AG09319 (cell line): ENCODE results near the gene ADCY5.

Experiments used
- DNase-seq: peaks from one replicate; pipeline ENCODE4 v3.0.0-alpha.2; 2010; ENCODE audit warnings: low read depth; ENCODE audit errors: extremely low read depth
- TF ChIP-seq, protein P1 (sequence below): IDR thresholded peaks from 2 replicates; pipeline ENCODE4 v1.5.1; 2011; ENCODE audit warnings: low read depth, mild to moderate bottlenecking, inconsistent platforms, low read length, moderate library complexity

The ADCY5 gene

DNA sequence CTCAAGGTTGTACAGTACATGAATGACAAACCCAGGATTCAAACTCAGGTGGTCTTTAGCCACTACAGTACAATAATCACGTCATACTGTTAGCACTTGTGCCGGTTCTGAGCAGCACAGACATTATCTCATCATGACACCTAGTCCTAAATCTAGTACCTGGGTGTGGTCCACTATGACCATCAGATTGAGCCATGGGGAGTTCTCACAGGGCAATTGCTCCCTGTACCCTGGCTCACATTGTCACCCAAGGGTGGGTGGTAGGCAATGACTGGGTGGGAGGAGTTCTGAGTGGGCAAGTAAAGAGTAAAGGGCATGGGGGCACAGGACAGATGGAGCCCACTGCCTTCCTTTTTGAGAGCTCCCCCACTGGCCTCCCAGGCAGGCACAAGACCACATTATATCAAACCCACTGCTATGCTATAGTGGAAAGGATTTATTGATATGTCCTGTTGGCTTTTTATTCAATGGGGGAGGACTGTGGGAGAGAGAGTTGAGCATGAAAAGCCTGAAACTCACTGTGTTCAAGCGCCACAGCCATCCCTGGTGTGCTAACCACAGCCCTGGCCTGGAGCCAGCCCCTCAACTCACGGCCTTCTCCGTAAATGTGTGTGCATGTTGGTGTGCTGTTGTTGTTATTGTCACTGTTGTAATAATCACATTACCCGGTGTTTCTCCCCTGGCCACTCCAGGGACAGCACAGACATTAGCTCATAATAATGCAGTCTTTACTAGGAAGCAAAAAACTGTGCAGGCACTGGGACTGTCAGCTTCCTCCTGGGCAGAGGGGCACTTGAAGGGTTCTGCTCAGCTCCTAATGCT lies 27.3 kb downstream of the ADCY5 start:
- DNase-seq = no peak
- TF ChIP-seq, protein P1, sequence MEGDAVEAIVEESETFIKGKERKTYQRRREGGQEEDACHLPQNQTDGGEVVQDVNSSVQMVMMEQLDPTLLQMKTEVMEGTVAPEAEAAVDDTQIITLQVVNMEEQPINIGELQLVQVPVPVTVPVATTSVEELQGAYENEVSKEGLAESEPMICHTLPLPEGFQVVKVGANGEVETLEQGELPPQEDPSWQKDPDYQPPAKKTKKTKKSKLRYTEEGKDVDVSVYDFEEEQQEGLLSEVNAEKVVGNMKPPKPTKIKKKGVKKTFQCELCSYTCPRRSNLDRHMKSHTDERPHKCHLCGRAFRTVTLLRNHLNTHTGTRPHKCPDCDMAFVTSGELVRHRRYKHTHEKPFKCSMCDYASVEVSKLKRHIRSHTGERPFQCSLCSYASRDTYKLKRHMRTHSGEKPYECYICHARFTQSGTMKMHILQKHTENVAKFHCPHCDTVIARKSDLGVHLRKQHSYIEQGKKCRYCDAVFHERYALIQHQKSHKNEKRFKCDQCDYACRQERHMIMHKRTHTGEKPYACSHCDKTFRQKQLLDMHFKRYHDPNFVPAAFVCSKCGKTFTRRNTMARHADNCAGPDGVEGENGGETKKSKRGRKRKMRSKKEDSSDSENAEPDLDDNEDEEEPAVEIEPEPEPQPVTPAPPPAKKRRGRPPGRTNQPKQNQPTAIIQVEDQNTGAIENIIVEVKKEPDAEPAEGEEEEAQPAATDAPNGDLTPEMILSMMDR = no peak

DNA sequence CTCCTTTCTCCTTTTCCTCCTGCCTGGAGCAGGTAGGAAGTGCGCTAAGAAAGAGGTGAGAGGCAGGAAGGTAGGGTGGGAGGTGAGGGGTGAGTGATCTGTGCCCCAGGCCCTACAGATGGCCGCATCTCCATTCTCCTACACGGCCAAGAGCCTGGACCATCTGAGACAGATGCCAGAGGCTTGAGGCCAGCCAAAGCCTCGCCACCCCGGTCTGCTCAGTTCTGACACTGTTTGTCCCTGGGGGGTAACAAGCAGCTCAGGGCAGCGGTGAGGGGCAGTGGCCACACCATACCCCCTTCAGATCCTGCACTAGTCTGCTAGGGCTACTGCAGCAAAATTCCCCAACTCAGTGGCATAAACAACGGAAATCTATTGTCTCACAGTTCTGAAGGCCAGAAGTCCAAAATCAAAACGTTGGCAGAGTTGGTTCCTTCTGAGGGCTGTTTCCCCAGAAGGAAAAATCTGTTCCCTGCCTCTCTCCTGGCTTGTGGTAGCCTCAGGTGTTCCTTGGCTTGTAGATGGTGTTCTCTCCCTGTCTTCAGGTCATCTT lies 28.4 kb downstream of the ADCY5 start:
- no peak for DNase-seq
- TF ChIP-seq, protein P1 = no peak

GRCh38 chr3:123419850-123420297 lies 29.0 kb downstream of the ADCY5 start:
- TF ChIP-seq, protein P1 = no peak
- DNase-seq = no peak

GRCh38 chr3:123419181-123419849 lies 29.6 kb downstream of the ADCY5 start:
- TF ChIP-seq, protein P1 = no peak

DNA sequence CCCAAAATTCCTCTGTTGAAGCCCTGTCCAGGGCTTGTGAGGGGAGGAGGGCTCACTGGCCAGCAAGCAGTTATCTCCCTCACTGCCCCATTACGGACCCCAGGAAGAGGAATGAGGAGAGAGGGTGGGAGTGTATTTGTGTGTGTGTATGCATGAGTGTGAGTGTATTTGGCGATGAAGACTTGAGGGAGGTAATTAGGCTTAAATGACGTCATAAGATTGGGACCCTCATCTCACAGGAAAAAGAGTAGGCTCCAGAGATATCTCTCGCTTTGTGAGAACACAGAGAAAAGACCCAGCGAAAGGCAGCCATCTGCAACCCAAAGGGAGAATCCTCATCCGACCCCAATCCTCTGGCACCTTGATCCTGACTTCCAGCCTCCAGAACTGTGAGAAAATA lies 32.2 kb downstream of the ADCY5 start:
- DNase-seq = no peak
- TF ChIP-seq, protein P1 = no peak

More at GRCh38 chr3:123419181-123419849, 29.6 kb downstream of the ADCY5 start:
- DNase-seq = no peak

DNA sequence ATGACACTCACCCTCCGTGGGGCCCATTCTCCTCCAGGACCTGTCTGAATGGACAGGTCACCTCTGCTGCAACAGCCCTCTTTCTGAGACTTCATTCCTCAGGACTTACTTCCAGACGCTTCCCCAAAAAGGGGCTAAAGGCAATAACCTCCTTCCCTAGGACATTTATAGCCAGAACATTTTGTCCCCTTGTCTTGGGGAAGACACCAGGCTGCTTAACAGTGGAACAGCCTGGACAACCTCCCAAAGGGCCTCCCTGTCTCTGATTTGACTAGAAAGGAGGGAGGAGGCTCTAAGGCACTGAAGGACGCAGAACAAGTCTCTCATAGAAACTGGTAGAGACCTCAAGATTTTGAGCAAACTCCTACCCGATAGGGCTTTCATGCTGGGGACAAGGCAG lies 32.7 kb downstream of the ADCY5 start:
- TF ChIP-seq, protein P1 = no peak
- no peak for DNase-seq
